GM18498 (cell line): Measurements from ENCODE around the gene XRCC1.
"Not testable (repeated sequence)": the region's sequence is repeated elsewhere in the genome, so short reads cannot be mapped to it uniquely, and the experiment has no call there.

ENCODE experiments used
- ATAC-seq: cut with Tn5 transposase; IDR thresholded peaks from one replicate; pipeline ENCODE4 v1.9.1; 2021; ENCODE audit warnings: mild to moderate bottlenecking, moderate library complexity; ENCODE audit not compliant: unreplicated experiment

The XRCC1 gene

GRCh38 chr19:43599635-43600295, 24.4 kb upstream of the XRCC1 start:
- no peak for ATAC-seq

- no peak for ATAC-seq
These were observed 23.3 kb upstream of the XRCC1 start for GRCh38 chr19:43598445-43599240.

GRCh38 chr19:43597876-43598275, 22.5 kb upstream of the XRCC1 start:
- ATAC-seq: no peak

GRCh38 chr19:43596842-43597461, 21.6 kb upstream of the XRCC1 start:
- ATAC-seq: no peak

GRCh38 chr19:43595999-43596841, 20.9 kb upstream of the XRCC1 start, which contains the start of the genes IRGQ and ZNF576:
IRGQ (minus strand) TSS chr19:43596134; CDS start chr19:43595338, 796 bp downstream.
ZNF576 (plus strand) TSS chr19:43596595; CDS start chr19:43597109, 514 bp downstream.
- ATAC-seq: peak; percentile 84

GRCh38 chr19:43595605-43595998, 20.3 kb upstream of the XRCC1 start:
- peak; percentile 5 for ATAC-seq

- no peak for ATAC-seq
These were observed 19.6 kb upstream of the XRCC1 start for GRCh38 chr19:43594710-43595604.

- ATAC-seq: no peak
These were observed 18.9 kb upstream of the XRCC1 start for GRCh38 chr19:43594081-43594697.

- ATAC-seq: no peak
These were observed 17.5 kb upstream of the XRCC1 start for GRCh38 chr19:43592800-43593350.

GRCh38 chr19:43591904-43592772, 16.8 kb upstream of the XRCC1 start:
- no peak for ATAC-seq

- no peak for ATAC-seq
These were observed 14.4 kb upstream of the XRCC1 start for GRCh38 chr19:43589678-43590077.

GRCh38 chr19:43589277-43589676, 13.9 kb upstream of the XRCC1 start:
- ATAC-seq: no peak

- not testable (repeated sequence) for ATAC-seq
These were observed 11.7 kb upstream of the XRCC1 start for GRCh38 chr19:43587029-43587428.

- ATAC-seq: no peak
These were observed 11.0 kb upstream of the XRCC1 start for GRCh38 chr19:43586346-43586745.

GRCh38 chr19:43584484-43584883, 9.2 kb upstream of the XRCC1 start:
- no peak for ATAC-seq

GRCh38 chr19:43582495-43582894, 7.2 kb upstream of the XRCC1 start:
- no peak for ATAC-seq

GRCh38 chr19:43581467-43581866, 6.1 kb upstream of the XRCC1 start:
- ATAC-seq: no peak

GRCh38 chr19:43578787-43579186, 3.5 kb upstream of the XRCC1 start:
- ATAC-seq: no peak
